Osteocyte (in vitro differentiated cells): Measurements from ENCODE around the gene KTI12. TPM values are rescaled to one million over a fixed set of nuclear protein-coding genes. Genes with fewer than 3 reads are reported as not detected.

Experiments
- DNase-seq: peaks from one replicate; pipeline ENCODE4 v3.0.0; 2021; ENCODE audit warnings: mixed read lengths; ENCODE audit not compliant: unreplicated experiment; ENCODE audit errors: extremely low spot score
- H3K27ac Mint-ChIP-seq: one replicate; pipeline ENCODE4 v1.8.0; 2021; ENCODE audit warnings: mild to moderate bottlenecking, mixed read lengths; ENCODE audit not compliant: unreplicated experiment
- H3K27me3 Mint-ChIP-seq: one replicate; pipeline ENCODE4 v1.8.0; 2021; ENCODE audit warnings: mixed read lengths; ENCODE audit not compliant: unreplicated experiment
- H3K36me3 Mint-ChIP-seq: one replicate; pipeline ENCODE4 v1.8.0; 2021; ENCODE audit warnings: mixed read lengths; ENCODE audit not compliant: unreplicated experiment
- H3K4me1 Mint-ChIP-seq: one replicate; pipeline ENCODE4 v1.8.0; 2021; ENCODE audit warnings: mixed read lengths; ENCODE audit not compliant: unreplicated experiment
- H3K4me3 Mint-ChIP-seq: one replicate; pipeline ENCODE4 v1.8.0; 2021; ENCODE audit warnings: mild to moderate bottlenecking, moderate library complexity, mixed read lengths; ENCODE audit not compliant: unreplicated experiment
- H3K9me3 Mint-ChIP-seq: one replicate; pipeline ENCODE4 v1.8.0; 2021; ENCODE audit warnings: mixed read lengths; ENCODE audit not compliant: unreplicated experiment
- total RNA-seq: library from RNA; stranded (reverse); gene quantifications from 2 replicates; pipeline ENCODE4 v1.2.1, GENCODE V29; 2021
- TF ChIP-seq, protein P1 (sequence below): fragments of 200-600 bp; sonication (generic); IDR thresholded peaks from 2 replicates; pipeline ENCODE4 v1.5.0; 2021; ENCODE audit warnings: antibody characterized with exemption, mild to moderate bottlenecking, moderate library complexity

The KTI12 gene
- total RNA-seq, 1 donor from 2014 or later = 9.9 TPM

DNA sequence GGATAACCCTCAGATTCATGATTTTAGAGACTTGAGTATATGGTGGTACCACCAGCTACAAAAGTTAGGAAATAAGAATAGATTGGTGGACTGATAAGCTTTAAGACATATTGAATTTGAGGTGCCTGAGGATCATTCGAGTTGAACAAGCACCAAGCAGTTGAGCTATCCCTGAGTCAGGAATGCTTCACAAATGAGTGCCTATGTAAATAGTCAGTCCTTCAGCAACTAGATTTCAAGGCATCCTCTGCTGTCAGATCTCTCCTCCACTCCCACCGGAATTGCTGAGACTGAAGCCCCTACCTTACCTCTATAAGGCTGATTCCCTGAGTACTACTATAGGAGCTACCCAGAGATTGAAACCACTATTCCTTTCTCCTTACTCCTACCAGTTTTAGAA lies 29.6 kb upstream of the KTI12 start:
- TF ChIP-seq, protein P1, sequence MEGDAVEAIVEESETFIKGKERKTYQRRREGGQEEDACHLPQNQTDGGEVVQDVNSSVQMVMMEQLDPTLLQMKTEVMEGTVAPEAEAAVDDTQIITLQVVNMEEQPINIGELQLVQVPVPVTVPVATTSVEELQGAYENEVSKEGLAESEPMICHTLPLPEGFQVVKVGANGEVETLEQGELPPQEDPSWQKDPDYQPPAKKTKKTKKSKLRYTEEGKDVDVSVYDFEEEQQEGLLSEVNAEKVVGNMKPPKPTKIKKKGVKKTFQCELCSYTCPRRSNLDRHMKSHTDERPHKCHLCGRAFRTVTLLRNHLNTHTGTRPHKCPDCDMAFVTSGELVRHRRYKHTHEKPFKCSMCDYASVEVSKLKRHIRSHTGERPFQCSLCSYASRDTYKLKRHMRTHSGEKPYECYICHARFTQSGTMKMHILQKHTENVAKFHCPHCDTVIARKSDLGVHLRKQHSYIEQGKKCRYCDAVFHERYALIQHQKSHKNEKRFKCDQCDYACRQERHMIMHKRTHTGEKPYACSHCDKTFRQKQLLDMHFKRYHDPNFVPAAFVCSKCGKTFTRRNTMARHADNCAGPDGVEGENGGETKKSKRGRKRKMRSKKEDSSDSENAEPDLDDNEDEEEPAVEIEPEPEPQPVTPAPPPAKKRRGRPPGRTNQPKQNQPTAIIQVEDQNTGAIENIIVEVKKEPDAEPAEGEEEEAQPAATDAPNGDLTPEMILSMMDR = no peak
- Mint-ChIP-seq H3K4me3 (no peak overlapping the region), H3K4me1 (peaks cover 14% of the 10 kb centered on the region), H3K27me3 (no peaks in the 10 kb centered on the region), H3K27ac (no peak overlapping the region), H3K36me3 (peaks cover 30% of the 10 kb centered on the region), H3K9me3 (no peaks in the 10 kb centered on the region)
- DNase-seq = no peak

DNA sequence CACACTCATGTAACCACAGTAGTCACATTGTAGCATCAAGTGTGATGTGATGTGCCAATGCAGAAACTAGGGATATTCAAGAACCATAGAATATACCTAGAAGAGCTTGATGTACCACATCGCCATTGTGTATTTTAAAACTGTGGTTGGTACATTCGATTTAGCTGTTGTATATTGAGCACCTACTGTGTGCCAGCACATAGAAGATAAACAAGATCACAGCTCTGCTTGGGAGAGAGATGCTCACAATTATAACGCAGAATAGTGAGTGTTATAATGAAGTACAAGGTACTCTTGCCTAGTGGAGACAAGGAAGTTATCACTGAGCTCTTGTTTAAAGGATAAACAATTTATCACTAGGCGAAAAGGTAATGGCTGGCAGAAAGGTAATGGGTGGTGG lies 27.2 kb upstream of the KTI12 start:
- Mint-ChIP-seq H3K27me3 (no peaks in the 10 kb centered on the region), H3K36me3 (peaks cover 20% of the 10 kb centered on the region), H3K27ac (no peak overlapping the region), H3K4me3 (no peak overlapping the region), H3K9me3 (no peaks in the 10 kb centered on the region), H3K4me1 (peaks cover 27% of the 10 kb centered on the region)
- no peak for DNase-seq
- TF ChIP-seq, protein P1 = no peak

DNA sequence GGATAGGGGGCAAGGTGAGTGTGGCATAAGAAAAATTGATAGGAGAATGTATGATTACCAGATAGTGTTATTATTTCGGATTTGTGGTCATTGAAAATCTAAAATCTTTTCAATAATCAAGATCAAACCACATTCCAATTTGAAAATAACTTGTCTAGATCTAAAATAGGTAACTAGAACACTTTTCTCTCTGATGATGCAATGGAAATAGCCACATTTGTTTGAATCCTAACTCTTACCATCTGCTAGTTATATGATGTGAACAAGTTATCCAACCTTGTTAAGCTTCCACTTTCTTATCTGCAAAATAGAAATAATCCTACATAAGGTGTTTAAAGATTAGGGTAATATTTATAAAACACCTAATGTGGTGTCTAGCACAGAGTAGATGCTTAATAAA lies 26.3 kb upstream of the KTI12 start:
- no peaks in the 10 kb centered on the region for H3K9me3 Mint-ChIP-seq
- no peak for DNase-seq
- H3K27ac Mint-ChIP-seq = no peak overlapping the region
- TF ChIP-seq, protein P1 = no peak
- H3K36me3 Mint-ChIP-seq = peaks cover 20% of the 10 kb centered on the region
- H3K4me3 Mint-ChIP-seq = no peak overlapping the region
- no peaks in the 10 kb centered on the region for H3K27me3 Mint-ChIP-seq
- H3K4me1 Mint-ChIP-seq = peaks cover 27% of the 10 kb centered on the region

DNA sequence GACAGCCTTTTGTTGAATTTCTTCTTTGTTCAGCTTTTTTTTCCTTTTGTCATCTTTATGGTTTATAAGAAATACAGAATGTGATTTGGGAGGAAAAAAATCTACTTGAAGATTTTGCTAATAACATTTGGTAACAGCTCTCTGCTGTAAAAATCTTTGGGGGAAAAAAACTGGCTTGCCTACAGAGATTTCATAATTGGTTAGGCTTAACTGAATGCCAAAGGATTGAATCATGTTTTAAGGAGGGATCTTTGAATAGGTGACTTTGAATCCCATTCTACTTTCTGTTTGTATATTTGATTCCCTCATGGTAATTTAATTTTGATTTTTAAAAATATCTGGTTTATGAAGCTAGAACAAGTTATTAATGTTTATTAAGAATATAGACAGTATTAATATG lies 25.7 kb upstream of the KTI12 start:
- H3K4me3 Mint-ChIP-seq = peak overlapping the region; percentile 26
- peaks cover 31% of the 10 kb centered on the region for H3K4me1 Mint-ChIP-seq
- peak overlapping the region; percentile 58 for H3K27ac Mint-ChIP-seq
- TF ChIP-seq, protein P1 = no peak
- no peaks in the 10 kb centered on the region for H3K27me3 Mint-ChIP-seq
- DNase-seq = no peak
- H3K36me3 Mint-ChIP-seq = peaks cover 20% of the 10 kb centered on the region
- H3K9me3 Mint-ChIP-seq = no peaks in the 10 kb centered on the region

DNA sequence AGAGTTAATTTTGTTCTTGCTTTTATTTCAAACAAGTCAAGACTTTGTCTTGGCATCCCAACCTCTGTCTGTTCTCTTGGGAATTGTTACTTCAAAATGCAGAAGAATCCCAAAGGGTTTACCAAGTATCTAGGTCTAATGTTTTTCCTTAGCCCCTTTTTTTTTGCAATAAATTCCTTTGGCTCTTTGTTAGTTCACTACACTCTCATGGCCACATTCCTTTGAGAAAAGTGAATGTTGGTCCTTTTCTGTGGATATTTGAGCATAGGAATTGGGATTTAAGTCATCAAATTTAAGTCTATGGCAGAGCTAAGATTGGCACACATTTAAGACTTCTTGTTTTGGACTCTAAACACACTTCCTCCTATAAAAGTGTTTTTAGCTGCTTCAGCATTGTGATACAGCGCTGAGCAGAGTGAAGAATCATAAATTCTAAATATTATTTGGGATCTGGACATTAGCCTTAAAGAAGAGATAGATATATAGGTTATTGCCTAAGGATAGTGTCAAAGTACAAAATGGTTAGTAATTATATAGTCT lies 24.3 kb upstream of the KTI12 start:
- Mint-ChIP-seq H3K4me1 (peaks cover 44% of the 10 kb centered on the region), H3K9me3 (no peaks in the 10 kb centered on the region), H3K36me3 (peaks cover 9% of the 10 kb centered on the region), H3K4me3 (peak overlapping the region; percentile 98), H3K27me3 (no peaks in the 10 kb centered on the region), H3K27ac (peak overlapping the region; percentile 99)
- no peak for DNase-seq
- TF ChIP-seq, protein P1 = no peak
